GM12891 (cell line): ENCODE results near the gene SCFD2.

Experiments
- PAX5 ChIP-seq: IDR thresholded peaks from 2 replicates; pipeline ENCODE4 v1.6.1; 2011; ENCODE audit warnings: low read length, moderate library complexity, mild to moderate bottlenecking; ENCODE audit not compliant: insufficient read depth, severe bottlenecking
- POLR2A ChIP-seq: IDR thresholded peaks from 2 replicates; pipeline ENCODE4 v1.6.1; 2011; ENCODE audit warnings: low read depth, low read length, control low read depth
- POLR2AphosphoS5 ChIP-seq: IDR thresholded peaks from 2 replicates; pipeline ENCODE4 v1.6.1; 2011; ENCODE audit warnings: low read depth, low read length, control low read depth
- POU2F2 ChIP-seq: IDR thresholded peaks from 2 replicates; pipeline ENCODE4 v1.6.1; 2011; ENCODE audit warnings: low read depth, mild to moderate bottlenecking, control low read depth, low read length, moderate library complexity
- SPI1 ChIP-seq: IDR thresholded peaks from 2 replicates; pipeline ENCODE4 v1.6.1; 2011; ENCODE audit warnings: low read depth, low read length, control low read depth
- TAF1 ChIP-seq: IDR thresholded peaks from 2 replicates; pipeline ENCODE4 v1.6.1; 2011; ENCODE audit warnings: low read depth, low read length, control low read depth

GRCh38 chr4:52853351-52853750 lies 512.5 kb downstream of the SCFD2 start:
- TF ChIP-seq TAF1 (no peak), POLR2A (no peak), POLR2AphosphoS5 (no peak), POU2F2 (no peak), SPI1 (no peak), PAX5 (no peak)
